UCSD-AML1 (cell line): ENCODE results near the gene ZNF107.

ENCODE experiments used
- DNase-seq: peaks from one replicate; lab custom pipeline; 2025; ENCODE audit not compliant: unreplicated experiment; lab: John Stamatoyannopoulos, UW

The ZNF107 gene

DNA sequence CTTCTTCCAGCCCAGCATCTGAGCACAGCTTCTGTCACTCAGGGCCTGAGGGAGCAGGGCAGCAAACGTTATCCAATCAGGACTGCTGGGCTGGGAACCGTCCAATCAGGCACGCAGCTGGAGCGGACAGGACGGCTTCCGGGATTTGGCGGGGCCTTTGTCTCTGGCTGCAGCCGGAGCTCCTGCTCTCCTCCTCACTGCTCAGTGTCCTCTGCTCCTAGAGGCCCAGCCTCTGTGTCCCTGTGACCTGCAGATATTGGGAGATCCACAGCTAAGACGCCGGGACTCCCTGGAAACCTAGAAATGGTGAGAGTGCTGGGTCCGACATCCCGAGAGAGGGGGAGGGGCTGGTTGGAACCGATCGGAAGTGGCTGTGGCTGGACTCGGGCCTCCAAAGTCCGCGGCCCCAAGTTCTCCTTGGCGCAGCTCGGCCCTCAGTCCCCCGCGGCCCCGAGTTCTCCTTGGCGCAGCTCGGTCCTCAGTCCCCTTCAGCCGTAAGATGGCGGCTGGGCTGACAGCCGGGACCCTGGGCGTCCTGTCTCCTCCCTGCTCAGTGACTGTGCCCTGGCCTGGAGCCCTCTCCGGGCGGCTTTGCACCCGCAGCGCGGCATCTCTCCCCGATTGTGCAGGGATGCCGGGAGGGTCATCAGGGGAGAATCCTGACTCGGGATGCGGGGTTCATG, at the start of gene ZNF107:
TSS of gene ZNF107 (plus strand) at position 154 of the 683 bp plus-strand sequence. CDS start at position 304, 150 bp downstream.
- peak; percentile 73 for DNase-seq

- DNase-seq, result no peak
Observed at GRCh38 chr7:64618785-64619456, 47.0 kb upstream of the ZNF107 start.

GRCh38 chr7:64619705-64620104, 46.2 kb upstream of the ZNF107 start:
- DNase-seq, result no peak

GRCh38 chr7:64621656-64622055, 44.3 kb upstream of the ZNF107 start:
- DNase-seq, result no peak

- no peak for DNase-seq
Observed at GRCh38 chr7:64625114-64626082, 40.5 kb upstream of the ZNF107 start.

DNA sequence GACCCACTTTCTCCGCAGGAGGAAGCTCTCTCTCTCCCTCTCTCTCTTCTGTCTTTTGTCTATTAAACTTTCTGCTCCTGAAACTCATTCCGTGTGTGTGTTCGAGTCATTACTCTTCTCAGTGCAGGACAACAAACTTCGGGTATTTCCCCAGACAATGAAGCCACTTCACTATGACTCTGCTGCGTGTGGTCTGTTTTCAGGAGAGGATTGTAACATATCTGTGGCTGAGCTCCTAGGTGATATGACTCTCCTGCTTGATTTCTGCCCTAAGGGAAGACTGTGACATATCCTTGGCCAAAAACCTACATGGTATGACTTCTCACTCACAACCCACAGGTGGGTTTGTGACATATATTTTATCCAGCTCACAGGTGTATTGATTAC, 39.9 kb upstream of the ZNF107 start:
- DNase-seq, result no peak

- DNase-seq, result no peak
Observed at GRCh38 chr7:64626557-64626956, 39.4 kb upstream of the ZNF107 start.

GRCh38 chr7:64628192-64628591, 37.7 kb upstream of the ZNF107 start:
- no peak for DNase-seq

- DNase-seq, result no peak
Observed at GRCh38 chr7:64628721-64629120, 37.2 kb upstream of the ZNF107 start.

DNA sequence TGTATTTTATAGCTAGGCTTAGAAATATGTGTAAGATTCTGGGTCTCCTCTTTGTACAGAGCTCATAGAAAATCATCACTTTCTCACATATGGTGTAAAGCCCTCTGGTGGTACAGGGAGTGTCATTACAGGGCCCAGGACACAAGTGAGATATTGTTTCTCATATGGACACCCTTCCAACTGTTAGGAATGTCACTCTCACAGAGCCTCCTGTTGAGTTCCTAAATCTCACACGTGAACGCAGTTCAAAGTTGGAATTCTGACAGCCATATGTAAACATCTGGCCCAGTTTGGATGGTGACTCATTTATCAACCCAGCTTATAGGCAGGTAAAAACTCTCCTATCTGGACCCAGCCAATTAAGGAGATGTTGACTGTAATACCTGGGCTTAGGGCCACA, 35.4 kb upstream of the ZNF107 start:
- no peak for DNase-seq

DNA sequence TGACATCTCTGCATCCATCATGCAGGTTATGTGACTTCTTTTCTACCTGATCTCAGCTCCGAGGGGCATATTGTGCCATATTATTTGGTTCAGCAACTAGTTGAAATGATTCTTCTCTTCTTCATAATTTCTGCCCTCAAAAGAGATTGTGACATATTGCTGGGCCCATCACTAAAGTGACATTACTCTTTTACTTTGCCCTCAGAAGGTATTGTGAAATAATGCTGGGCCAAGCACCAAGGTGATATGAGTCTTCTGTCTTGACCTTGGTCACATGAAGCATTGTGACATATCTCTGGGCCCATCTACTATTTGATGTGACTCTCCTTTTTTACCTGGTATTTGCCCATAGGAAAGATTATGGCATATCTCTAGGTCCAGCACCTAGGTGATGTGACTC, 33.9 kb upstream of the ZNF107 start:
- DNase-seq, result no peak

GRCh38 chr7:64633401-64633800, 32.5 kb upstream of the ZNF107 start:
- no peak for DNase-seq

DNA sequence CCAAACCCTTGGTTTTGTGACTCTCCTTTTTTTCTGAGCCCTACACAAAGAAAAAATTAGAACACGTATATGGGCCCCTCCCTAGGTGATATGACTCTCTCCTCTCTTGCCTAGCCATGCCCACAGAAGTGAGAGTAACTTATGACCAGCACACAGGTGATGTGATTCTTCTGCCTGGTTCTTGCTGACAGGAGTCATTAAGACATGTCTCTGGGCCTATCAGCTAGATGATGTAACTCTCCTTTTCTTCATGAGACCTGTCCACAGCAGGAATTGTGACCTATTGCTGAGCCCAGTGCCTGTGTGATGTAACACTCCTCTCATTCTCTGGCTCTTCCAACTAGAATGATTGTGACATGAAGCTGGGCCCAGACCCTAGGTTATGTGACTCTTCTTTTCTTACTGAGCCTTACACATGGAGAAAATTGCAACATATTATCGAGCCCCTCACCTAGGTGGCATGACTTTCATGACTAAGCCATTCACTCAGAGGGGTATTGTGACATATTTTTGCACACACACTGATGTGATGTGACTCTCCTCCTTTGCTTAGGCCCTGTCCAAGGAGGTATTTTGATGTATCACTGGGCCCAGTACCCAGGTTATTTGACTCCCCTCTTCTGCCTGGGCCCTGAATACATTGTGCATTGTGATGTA, 31.4 kb upstream of the ZNF107 start:
- DNase-seq, result no peak

- no peak for DNase-seq
Observed at GRCh38 chr7:64636386-64636785, 29.5 kb upstream of the ZNF107 start.

DNA sequence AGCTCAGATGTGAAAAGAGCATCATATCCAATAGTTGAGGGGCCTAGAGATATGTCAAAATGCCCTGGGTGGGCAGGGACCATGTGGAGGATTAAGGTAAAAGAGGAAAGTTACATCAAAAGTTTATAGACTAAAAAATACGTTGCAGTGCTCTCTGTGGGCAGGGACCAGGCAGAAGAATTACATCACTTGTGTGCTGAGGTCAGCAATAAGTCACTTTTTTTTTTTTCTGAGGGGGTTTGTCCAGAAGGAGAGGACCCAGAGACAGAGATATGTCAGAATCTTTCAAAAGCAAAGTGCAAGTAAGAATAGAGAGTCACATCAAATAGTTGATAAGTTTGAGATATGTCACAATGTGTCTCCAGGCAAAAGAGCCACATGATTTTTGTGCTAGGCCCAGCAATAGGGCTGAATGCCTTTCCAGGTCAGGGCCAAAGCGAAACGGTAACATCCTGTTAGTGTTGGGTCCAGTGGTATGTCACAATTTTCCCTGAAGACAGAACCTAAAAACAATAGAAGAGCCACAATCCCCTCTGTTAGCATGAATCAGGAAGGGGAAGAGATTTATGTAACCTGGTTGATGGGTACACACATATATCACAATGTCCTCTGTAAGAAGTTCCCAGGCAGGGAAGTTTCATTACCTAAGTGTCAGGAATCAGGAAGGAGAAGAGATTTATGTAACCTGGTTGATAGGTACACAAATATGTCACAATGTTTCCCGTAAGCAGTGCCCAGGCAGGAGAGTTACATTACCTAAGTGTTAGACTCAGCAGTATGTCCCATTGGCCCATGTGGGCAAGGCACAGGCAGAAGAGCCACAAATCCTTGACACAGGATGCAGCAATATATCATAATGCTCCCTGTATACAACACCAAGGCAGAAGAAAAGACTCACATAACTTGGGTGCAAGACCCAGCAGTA, 28.1 kb upstream of the ZNF107 start:
- no peak for DNase-seq

DNA sequence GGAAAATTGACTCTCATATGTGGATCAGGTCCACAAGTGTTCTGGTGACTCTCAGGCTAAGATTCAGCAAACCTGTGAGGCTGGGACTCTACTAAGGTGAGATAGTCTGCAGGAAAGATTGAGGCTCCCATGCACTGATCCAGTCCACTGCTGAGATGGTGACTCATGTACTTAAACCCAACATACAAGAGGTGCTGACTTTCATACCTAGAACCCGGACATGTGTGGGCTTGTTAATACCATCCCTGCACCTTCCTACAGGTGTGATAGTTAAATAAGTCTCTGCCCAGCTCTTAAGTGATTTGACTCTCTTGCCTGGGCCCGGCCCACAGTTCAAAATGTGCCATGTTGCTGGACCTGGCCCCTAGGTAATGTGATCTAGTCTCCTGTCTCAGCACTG, 27.1 kb upstream of the ZNF107 start:
- no peak for DNase-seq

GRCh38 chr7:64639267-64640001, 26.5 kb upstream of the ZNF107 start:
- no peak for DNase-seq

- DNase-seq, result no peak
Observed at GRCh38 chr7:64640504-64640903, 25.4 kb upstream of the ZNF107 start.

DNA sequence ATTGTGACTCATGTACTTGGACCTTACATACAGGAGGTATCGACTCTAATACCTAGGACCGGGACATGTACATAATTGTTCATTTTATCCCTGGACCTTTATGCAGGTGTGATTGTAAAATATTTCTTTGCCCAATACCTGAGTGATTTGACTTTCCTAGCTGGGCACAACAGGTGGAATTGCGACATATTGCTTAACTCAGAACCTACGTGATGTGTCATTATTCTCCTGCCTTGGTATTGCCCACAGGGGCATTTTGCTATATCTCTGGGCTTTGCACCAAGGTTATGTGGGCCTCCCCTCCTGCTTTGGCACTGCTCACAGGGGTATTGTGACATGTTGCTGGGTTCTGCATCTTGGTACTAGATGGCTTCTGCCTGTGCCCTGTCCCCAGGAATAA, 23.9 kb upstream of the ZNF107 start:
- no peak for DNase-seq
